CD4-positive, alpha-beta memory T cell (primary cell): ENCODE results near the gene CLDN11. TPM values are rescaled to one million over a fixed set of nuclear protein-coding genes. Genes with fewer than 3 reads are reported as not detected.

Source experiments
- CTCF ChIA-PET: fragments of 350-600 bp; sonication (Branson Sonifier 250); formaldehyde crosslinking; loops from one replicate; lab custom pipeline; 2021; ENCODE audit warnings: inconsistent platforms; ENCODE audit not compliant: partially characterized antibody; lab: Charles Lee
- POLR2A ChIA-PET: fragments of 350-600 bp; sonication (Branson Sonifier 250); formaldehyde crosslinking; loops from one replicate; lab custom pipeline; 2021; ENCODE audit not compliant: partially characterized antibody; lab: Charles Lee
- DNase-seq, 5 donors: peaks; one replicate each; pipeline versions ENCODE4 v3.0.0 to v3.0.0-alpha.2; 2020 to 2022; ENCODE audit warnings: mixed read lengths in 1 of 5
- H3K27ac ChIP-seq: one replicate; pipeline ENCODE4 v1.7.0; 2013; ENCODE audit warnings: low read depth, low read length
- H3K27me3 ChIP-seq: 2 replicates; pipeline ENCODE4 v1.7.0; 2013; ENCODE audit warnings: mild to moderate bottlenecking, low read length, moderate library complexity; ENCODE audit not compliant: insufficient read depth
- H3K36me3 ChIP-seq: 2 replicates; pipeline ENCODE4 v1.7.0; 2013; ENCODE audit warnings: mild to moderate bottlenecking, low read length, moderate library complexity; ENCODE audit not compliant: insufficient read depth
- H3K4me1 ChIP-seq: 2 replicates; pipeline ENCODE4 v1.7.0; 2013; ENCODE audit warnings: mild to moderate bottlenecking, low read length, moderate library complexity; ENCODE audit not compliant: insufficient read depth
- H3K4me3 ChIP-seq, 2 donors: one replicate each; pipeline ENCODE4 v1.7.0; 2013; ENCODE audit warnings: low read length in 2 of 2, mild to moderate bottlenecking in 1 of 2
- H3K9me3 ChIP-seq, 2 donors: one replicate each; pipeline ENCODE4 v1.7.0; 2013; ENCODE audit warnings: low read length in 2 of 2, control low read depth in 1 of 2; ENCODE audit not compliant: control insufficient read depth in 1 of 2
- H3K27ac Mint-ChIP-seq, 7 donors: one replicate each; pipeline ENCODE4 v1.8.0; 2020 to 2021; ENCODE audit warnings: mixed read lengths in 7 of 7, mild to moderate bottlenecking in 6 of 7, inconsistent platforms in 3 of 7, moderate library complexity in 3 of 7
- H3K27me3 Mint-ChIP-seq, 2 donors: one replicate each; pipeline ENCODE4 v1.8.0; 2020 to 2021; ENCODE audit warnings: mixed read lengths in 2 of 2
- H3K36me3 Mint-ChIP-seq, 2 donors: one replicate each; pipeline ENCODE4 v1.8.0; 2020 to 2021; ENCODE audit warnings: mixed read lengths in 2 of 2, inconsistent platforms in 1 of 2, mild to moderate bottlenecking in 1 of 2
- H3K4me1 Mint-ChIP-seq, 4 donors: one replicate each; pipeline ENCODE4 v1.8.0; 2020 to 2021; ENCODE audit warnings: mixed read lengths in 4 of 4, mild to moderate bottlenecking in 1 of 4
- H3K4me3 Mint-ChIP-seq, 8 donors: one replicate each; pipeline ENCODE4 v1.8.0; 2020 to 2021; ENCODE audit warnings: mixed read lengths in 8 of 8, mild to moderate bottlenecking in 7 of 8, moderate library complexity in 6 of 8, inconsistent platforms in 3 of 8
- H3K9me3 Mint-ChIP-seq, 8 donors: one replicate each; pipeline ENCODE4 v1.8.0; 2020 to 2021; ENCODE audit warnings: mixed read lengths in 8 of 8, mild to moderate bottlenecking in 5 of 8, inconsistent platforms in 3 of 8, moderate library complexity in 1 of 8
- intact Hi-C: fragments of 100-400 bp; cut with micrococcal nuclease; formaldehyde crosslinking; loops from one replicate; pipeline ENCODE4 v1.15.1; 2023
- microRNA-seq: library from miRNA; unstranded; fragments of <30 nt; microRNA quantifications from one replicate; pipeline ENCODE4 v1.2.0, GENCODE V29; 2021; ENCODE audit warnings: borderline replicate concordance, borderline number of aligned reads, borderline microRNAs expressed, mixed read lengths
- polyA plus RNA-seq, 2 donors: library from polyadenylated mRNA; unstranded; fragments of 300-500 nt; fragmentation: Illumina TruSeq; gene quantifications; one replicate each; pipeline ENCODE4 v1.2.3, GENCODE V29; 2021
- total RNA-seq, 2 experiments: library from RNA; stranded (reverse); gene quantifications; one replicate each; pipeline ENCODE4 v1.2.3, GENCODE V29; 2021

The CLDN11 gene
- total and polyA plus RNA-seq, 4 experiments from 2014 or later, result 0.32 to 0.33 TPM; not detected in 2

DNA sequence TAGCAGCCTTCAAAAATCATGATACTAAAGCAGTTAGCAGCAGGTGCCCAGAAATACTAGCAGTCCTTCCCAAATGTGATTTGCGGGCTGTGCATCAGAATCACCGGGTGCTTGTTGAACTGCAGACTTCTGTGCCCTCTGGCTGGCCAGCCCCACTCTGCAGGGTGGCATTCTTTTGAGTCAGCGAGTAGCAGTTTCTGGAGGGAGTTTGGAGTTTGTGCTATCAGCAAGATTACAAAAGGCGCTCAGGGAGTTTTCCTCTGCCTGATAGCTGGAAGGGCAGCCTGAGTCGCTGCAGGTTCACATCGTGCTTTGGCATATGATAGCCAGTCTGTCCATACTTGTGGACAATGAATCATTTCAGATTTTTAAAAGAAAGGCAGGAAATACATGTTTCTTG lies 57.6 kb downstream of the CLDN11 start:
- CTCF ChIA-PET, result no interaction called here
- Histone ChIP-seq H3K4me3 (no peak overlapping the region), H3K27me3 (no peaks in the 10 kb centered on the region), H3K27ac (no peak overlapping the region), H3K36me3 (no peaks in the 10 kb centered on the region), H3K4me1 (no peaks in the 10 kb centered on the region), H3K9me3 (no peaks in the 10 kb centered on the region)
- Mint-ChIP-seq H3K4me3 (no peak overlapping the region), H3K36me3 (no peaks in the 10 kb centered on the region), H3K27ac (no peak overlapping the region), H3K4me1 (no peaks in the 10 kb centered on the region), H3K27me3 (peaks cover 11 to 22% of the 10 kb centered on the region in 2 donors), H3K9me3 (no peaks in the 10 kb centered on the region)
- DNase-seq, result no peak
- POLR2A ChIA-PET, result no interaction called here
- intact Hi-C loops, result no loop called here

DNA sequence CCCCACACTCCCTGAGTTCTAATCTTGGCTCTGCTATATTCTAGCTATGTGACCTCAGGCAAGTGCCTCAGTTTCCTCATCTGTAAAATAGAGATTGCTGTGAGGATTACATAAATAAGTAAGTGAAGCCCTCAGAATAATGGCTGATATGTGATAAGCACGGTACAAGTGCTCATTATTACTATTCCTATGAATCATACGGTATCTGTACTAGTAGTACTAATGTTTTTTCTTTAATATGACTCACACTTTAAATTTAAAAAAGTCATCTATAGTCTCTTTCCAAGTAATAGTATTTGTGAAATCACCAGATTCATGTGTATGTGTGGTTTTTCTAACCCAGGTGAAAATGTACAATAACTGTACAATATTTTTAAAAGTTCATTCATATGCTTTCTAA lies 58.7 kb downstream of the CLDN11 start:
- Mint-ChIP-seq H3K36me3 (no peaks in the 10 kb centered on the region), H3K4me1 (no peaks in the 10 kb centered on the region), H3K4me3 (no peak overlapping the region), H3K9me3 (no peaks in the 10 kb centered on the region), H3K27ac (no peak overlapping the region), H3K27me3 (peaks cover 11 to 22% of the 10 kb centered on the region in 2 donors)
- H3K27ac ChIP-seq, result no peak overlapping the region
- H3K9me3 ChIP-seq, result no peaks in the 10 kb centered on the region
- POLR2A ChIA-PET, result no interaction called here
- H3K4me1 ChIP-seq, result no peaks in the 10 kb centered on the region
- no peaks in the 10 kb centered on the region for H3K27me3 ChIP-seq
- H3K36me3 ChIP-seq, result no peaks in the 10 kb centered on the region
- CTCF ChIA-PET, result no interaction called here
- no peak overlapping the region for H3K4me3 ChIP-seq
- no peak for DNase-seq
- intact Hi-C loops, result no loop called here

GRCh38 chr3:170480111-170480510 lies 61.4 kb downstream of the CLDN11 start:
- Histone ChIP-seq H3K9me3 (no peaks in the 10 kb centered on the region), H3K27ac (no peak overlapping the region), H3K4me3 (no peak overlapping the region), H3K4me1 (no peaks in the 10 kb centered on the region), H3K27me3 (no peaks in the 10 kb centered on the region), H3K36me3 (no peaks in the 10 kb centered on the region)
- H3K9me3 Mint-ChIP-seq, result no peaks in the 10 kb centered on the region
- POLR2A ChIA-PET, result no interaction called here
- intact Hi-C loops, result no loop called here
- H3K27ac Mint-ChIP-seq, result no peak overlapping the region
- H3K4me1 Mint-ChIP-seq, result no peaks in the 10 kb centered on the region
- no peak overlapping the region for H3K4me3 Mint-ChIP-seq
- peaks cover 5 to 15% of the 10 kb centered on the region in 2 donors for H3K27me3 Mint-ChIP-seq
- no peaks in the 10 kb centered on the region for H3K36me3 Mint-ChIP-seq
- CTCF ChIA-PET, result no interaction called here
- no peak for DNase-seq

- CTCF ChIA-PET, result no interaction called here
- H3K27ac Mint-ChIP-seq, result no peak overlapping the region
Observed at GRCh38 chr3:170482199-170482598, 63.5 kb downstream of the CLDN11 start.

GRCh38 chr3:170483485-170484262 lies 65.0 kb downstream of the CLDN11 start:
- no peaks in the 10 kb centered on the region for H3K4me1 ChIP-seq
- DNase-seq, result no peak
- H3K4me1 Mint-ChIP-seq, result no peaks in the 10 kb centered on the region
- peaks cover 4 to 12% of the 10 kb centered on the region in 2 donors for H3K27me3 Mint-ChIP-seq
- no peaks in the 10 kb centered on the region for H3K27me3 ChIP-seq
- no peak overlapping the region for H3K27ac Mint-ChIP-seq
- H3K36me3 ChIP-seq, result no peaks in the 10 kb centered on the region
- no peaks in the 10 kb centered on the region for H3K36me3 Mint-ChIP-seq
- ChIA-PET POLR2A (no interaction called here), CTCF (no interaction called here)
- H3K4me3 ChIP-seq, result no peak overlapping the region
- H3K9me3 ChIP-seq, result no peaks in the 10 kb centered on the region
- intact Hi-C loops, result no loop called here
- no peak overlapping the region for H3K4me3 Mint-ChIP-seq
- no peak overlapping the region for H3K27ac ChIP-seq
- no peaks in the 10 kb centered on the region for H3K9me3 Mint-ChIP-seq

More at GRCh38 chr3:170482199-170482598, 63.5 kb downstream of the CLDN11 start:
- Histone ChIP-seq H3K4me1 (no peaks in the 10 kb centered on the region), H3K9me3 (no peaks in the 10 kb centered on the region), H3K4me3 (no peak overlapping the region), H3K27me3 (no peaks in the 10 kb centered on the region), H3K36me3 (no peaks in the 10 kb centered on the region), H3K27ac (no peak overlapping the region)
- POLR2A ChIA-PET, result no interaction called here
- Mint-ChIP-seq H3K4me3 (no peak overlapping the region), H3K27me3 (peaks cover 4 to 16% of the 10 kb centered on the region in 2 donors), H3K9me3 (no peaks in the 10 kb centered on the region), H3K4me1 (no peaks in the 10 kb centered on the region), H3K36me3 (no peaks in the 10 kb centered on the region)
- no peak for DNase-seq
- intact Hi-C loops, result no loop called here

Small RNAs within 50 kb of the gene (microRNA-seq; reads per million reads assigned to microRNA genes)
- not detected for gene MIR6828

Other genes with a start within 250 kb of the CLDN11 start
- 100 to 1,000 TPM; 168 to 173 TPM for gene PHC3, start 237.1 kb upstream of the CLDN11 start, total RNA-seq
- 10 to 100 TPM; 29.2 to 64.6 TPM for gene PHC3, start 237.1 kb upstream of the CLDN11 start, polyA plus RNA-seq
- gene PRKCI, start 196.4 kb upstream of the CLDN11 start, total RNA-seq, result 10 to 100 TPM; 18.0 to 27.7 TPM
- 10 to 100 TPM; 16.4 to 18.5 TPM for gene PRKCI, start 196.4 kb upstream of the CLDN11 start, polyA plus RNA-seq
- 10 to 100 TPM; 59.3 to 60.4 TPM for gene SKIL, start 61.2 kb upstream of the CLDN11 start, total RNA-seq
- 1 to 10 TPM; 2.5 to 4.4 TPM for gene SKIL, start 61.2 kb upstream of the CLDN11 start, polyA plus RNA-seq
- not detected for gene SLC7A14, start 167.2 kb downstream of the CLDN11 start, total RNA-seq
- gene SLC7A14, start 167.2 kb downstream of the CLDN11 start, polyA plus RNA-seq, result not detected